ENCODE data around the gene BBX.

- TF ChIP-seq ZNF8 (CRISPR knock-in tag; IDR thresholded peaks at IDR 0.05) (no peak), CREB5 (CRISPR knock-in tag; IDR thresholded peaks at IDR 0.05; ENCODE audit: low read depth) (no peak), ZC3H10 (CRISPR knock-in tag; IDR thresholded peaks at IDR 0.05) (no peak)
Measured at GRCh38 chr3:107729686-107730085, 206.9 kb downstream of the BBX start.

All from SK-N-SH treated with all-trans-retinoic acid at 6 μM for 48 hours (cell line).